Measurements from ENCODE around the gene AHRR.
"Not testable (repeated sequence)": the region's sequence is repeated elsewhere in the genome, so short reads cannot be mapped to it uniquely, and the experiment has no call there.

AHRR gene

GRCh38 chr5:398475-399295 is 77.2 kb downstream of the AHRR start:
- no peak for FAIRE-seq

- no peak for FAIRE-seq
Observed at GRCh38 chr5:399296-400281, 78.1 kb downstream of the AHRR start.

GRCh38 chr5:400282-401145 is 79.0 kb downstream of the AHRR start:
- FAIRE-seq = peak; percentile 62

GRCh38 chr5:401146-402034 is 79.9 kb downstream of the AHRR start:
- no peak for FAIRE-seq

- FAIRE-seq = not testable (repeated sequence)
Observed at GRCh38 chr5:402219-402614, 80.7 kb downstream of the AHRR start.

GRCh38 chr5:402615-403359 is 81.3 kb downstream of the AHRR start:
- no peak for FAIRE-seq

- no peak for FAIRE-seq
Observed at GRCh38 chr5:403995-404394, 82.5 kb downstream of the AHRR start.

- no peak for FAIRE-seq
Observed at GRCh38 chr5:404666-405241, 83.2 kb downstream of the AHRR start.

- FAIRE-seq = no peak
Observed at GRCh38 chr5:405421-405820, 83.9 kb downstream of the AHRR start.

GRCh38 chr5:406041-406440 is 84.5 kb downstream of the AHRR start:
- no peak for FAIRE-seq

- no peak for FAIRE-seq
Observed at GRCh38 chr5:407051-407450, 85.5 kb downstream of the AHRR start.

GRCh38 chr5:407801-408268 is 86.3 kb downstream of the AHRR start:
- no peak for FAIRE-seq

GRCh38 chr5:410911-411517 is 89.5 kb downstream of the AHRR start:
- FAIRE-seq = no peak

GRCh38 chr5:411728-412127 is 90.2 kb downstream of the AHRR start:
- FAIRE-seq = no peak

- not testable (repeated sequence) for FAIRE-seq
Observed at GRCh38 chr5:414991-415927, 93.7 kb downstream of the AHRR start.

- no peak for FAIRE-seq
Observed at GRCh38 chr5:415928-416635, 94.6 kb downstream of the AHRR start.

- FAIRE-seq = no peak
Observed at GRCh38 chr5:416636-416960, 95.1 kb downstream of the AHRR start.
